HEK293 (cell line): ENCODE measurements around the gene MFSD1.

Source experiments
- CTCF ChIP-seq: fragments of 450-650 bp; formaldehyde crosslinking; IDR thresholded peaks from 2 replicates; pipeline ENCODE4 v1.5.1; 2016; ENCODE audit warnings: missing biosample characterization, missing genetic modification characterization
- TRIM28 ChIP-seq: IDR thresholded peaks from 2 replicates; pipeline ENCODE4 v1.6.1; 2011; ENCODE audit warnings: low read length, control low read depth, borderline replicate concordance
- ZNF274 ChIP-seq, 2 experiments: fragments of 200-500 bp in 1 of 2; fragments of 450-650 bp in 1 of 2; sonication (Bioruptor generic) in 1 of 2; formaldehyde crosslinking in 1 of 2; IDR thresholded peaks; 2 replicates each; pipeline versions ENCODE4 v1.5.1 to v1.6.1; 2014 to 2016; ENCODE audit warnings: borderline replicate concordance in 1 of 2, inconsistent platforms in 1 of 2, low read length in 1 of 2, missing biosample characterization in 1 of 2, missing genetic modification characterization in 1 of 2
- ZNF624 ChIP-seq: fragments of 450-650 bp; formaldehyde crosslinking; IDR thresholded peaks from 2 replicates; pipeline ENCODE4 v1.5.1; 2017; ENCODE audit warnings: missing biosample characterization, missing genetic modification characterization
- ZNF639 ChIP-seq: fragments of 450-650 bp; formaldehyde crosslinking; IDR thresholded peaks from 2 replicates; pipeline ENCODE4 v1.5.1; 2016; ENCODE audit warnings: missing biosample characterization, missing genetic modification characterization

- TF ChIP-seq ZNF274 (IDR thresholded peaks at IDR 0.05; ENCODE audit: low read length) (no peak), ZNF274 (tag by site-specific recombination; IDR thresholded peaks at IDR 0.05; ENCODE audit: borderline replicate concordance) (no peak), CTCF (tag by site-specific recombination) (no peak), ZNF624 (tag by site-specific recombination) (no peak), ZNF639 (tag by site-specific recombination) (no peak), TRIM28 (no peak)
These were observed 7.8 kb downstream of the MFSD1 start for GRCh38 chr3:158809642-158810041.
